ENCODE data around the gene LNX1.
"Not testable (repeated sequence)": the region's sequence is repeated elsewhere in the genome, so short reads cannot be mapped to it uniquely, and the experiment has no call there.

The LNX1 gene

DNA sequence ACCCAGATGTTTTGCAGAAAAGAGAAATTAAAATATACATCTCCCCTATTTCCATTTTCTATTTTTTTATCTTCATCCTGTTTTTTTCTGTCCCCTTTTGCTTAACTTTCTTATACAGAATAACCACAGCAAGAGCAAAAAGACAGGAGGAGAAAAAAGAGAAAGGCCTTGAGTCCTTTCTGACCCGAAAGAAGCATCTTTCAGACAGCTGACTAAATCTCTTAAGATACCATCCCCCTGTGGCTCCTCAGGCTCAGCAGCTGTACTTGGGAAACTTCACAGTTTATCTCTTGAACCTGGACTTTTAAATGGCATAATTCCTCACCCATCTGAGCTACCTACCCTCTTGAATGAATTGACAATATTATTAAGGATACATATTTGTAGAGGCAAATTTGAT lies 113.7 kb downstream of the LNX1 start:
- H3K27me3 ChIP-seq (ENCODE audit: control insufficient read depth in 1 of 2, insufficient read depth in 2 of 2, low read length in 2 of 2) = no peaks in the 10 kb centered on the region
- H3K27ac ChIP-seq (ENCODE audit: low read depth, low read length) = no peak overlapping the region
- no peak overlapping the region for H3K9ac ChIP-seq (ENCODE audit: low read length)
- H3K9me3 ChIP-seq (ENCODE audit: low read length) = no peaks in the 10 kb centered on the region
- no peaks in the 10 kb centered on the region for H3K4me1 ChIP-seq (ENCODE audit: insufficient read depth, low read length)
- H3K4me3 ChIP-seq (ENCODE audit: low read depth in 1 of 2, low read length in 2 of 2) = no peak overlapping the region
- no peaks in the 10 kb centered on the region for H3K36me3 ChIP-seq (ENCODE audit: insufficient read depth, low read length)

DNA sequence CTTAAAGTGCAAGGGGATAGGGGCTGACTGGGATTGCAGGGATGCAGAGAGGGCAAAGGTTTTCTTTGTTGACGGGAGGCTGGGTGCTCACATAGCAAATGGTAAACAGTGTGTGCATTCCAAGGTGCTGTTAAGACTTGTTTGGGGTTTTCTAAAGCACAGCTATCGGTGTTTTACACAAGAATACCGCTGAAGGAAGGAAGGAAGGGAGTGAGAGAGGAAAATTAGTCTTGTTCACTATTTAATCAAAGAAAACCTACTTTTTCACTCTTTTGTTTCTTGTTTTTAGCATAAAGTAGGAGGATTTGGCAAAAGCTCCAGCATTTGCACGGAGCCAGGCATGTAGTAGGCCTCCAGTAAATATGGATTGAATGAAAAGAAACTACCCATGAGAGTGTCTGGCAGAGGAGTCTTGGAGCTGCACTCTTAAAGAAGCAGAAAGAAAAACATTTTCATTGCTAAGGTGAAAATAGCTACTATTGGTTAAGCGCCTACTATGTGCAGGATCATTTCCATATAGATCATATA lies 114.2 kb downstream of the LNX1 start:
- H3K36me3 ChIP-seq (ENCODE audit: insufficient read depth, low read length) = no peaks in the 10 kb centered on the region
- H3K9ac ChIP-seq (ENCODE audit: low read length) = no peak overlapping the region
- no peaks in the 10 kb centered on the region for H3K27me3 ChIP-seq (ENCODE audit: control insufficient read depth in 1 of 2, insufficient read depth in 2 of 2, low read length in 2 of 2)
- H3K4me3 ChIP-seq (ENCODE audit: low read depth in 1 of 2, low read length in 2 of 2) = no peak overlapping the region
- no peaks in the 10 kb centered on the region for H3K9me3 ChIP-seq (ENCODE audit: low read length)
- H3K4me1 ChIP-seq (ENCODE audit: insufficient read depth, low read length) = no peaks in the 10 kb centered on the region
- H3K27ac ChIP-seq (ENCODE audit: low read depth, low read length) = no peak overlapping the region

DNA sequence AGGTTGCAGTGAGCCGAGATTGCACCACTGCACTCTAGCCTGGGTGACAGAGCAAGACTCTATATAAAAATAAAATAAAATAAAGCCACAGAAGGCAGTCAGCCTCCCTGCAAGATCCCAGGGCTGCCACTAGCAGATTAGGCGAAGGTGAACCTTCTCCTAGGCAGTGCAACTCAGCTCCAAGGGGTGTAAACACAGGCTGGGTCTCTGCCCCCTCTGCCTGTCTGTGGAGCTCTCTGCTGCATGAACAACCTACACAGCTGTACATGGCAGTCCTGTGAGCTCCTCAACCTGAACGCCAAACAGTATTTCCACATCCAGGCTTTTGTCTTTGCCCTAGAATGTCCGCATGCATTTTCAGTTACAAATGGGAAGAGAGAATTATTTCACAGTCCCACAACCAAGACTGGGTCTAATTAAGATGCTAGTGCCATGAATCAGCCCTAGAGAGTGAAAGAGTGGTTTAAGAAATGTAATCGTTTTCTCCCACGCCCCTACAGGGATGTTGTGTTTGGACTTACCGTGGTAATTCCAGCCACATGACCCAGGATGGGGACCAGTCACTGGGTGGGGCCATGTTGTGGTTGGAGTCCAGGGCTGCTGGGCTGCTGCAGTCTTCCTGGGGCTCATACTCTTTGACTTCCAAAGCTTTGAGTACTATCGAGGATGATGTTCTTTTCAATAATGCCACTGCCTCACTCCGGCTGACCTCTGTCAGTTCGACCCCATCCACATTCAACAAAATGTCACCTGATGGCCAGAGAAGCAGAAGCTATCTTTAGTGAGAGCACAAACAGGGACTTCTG lies 114.9 kb downstream of the LNX1 start:
- H3K4me1 ChIP-seq (ENCODE audit: insufficient read depth, low read length) = no peaks in the 10 kb centered on the region
- no peaks in the 10 kb centered on the region for H3K27me3 ChIP-seq (ENCODE audit: control insufficient read depth in 1 of 2, insufficient read depth in 2 of 2, low read length in 2 of 2)
- H3K9me3 ChIP-seq (ENCODE audit: low read length) = no peaks in the 10 kb centered on the region
- no peak overlapping the region for H3K4me3 ChIP-seq (ENCODE audit: low read depth in 1 of 2, low read length in 2 of 2)
- no peak overlapping the region for H3K27ac ChIP-seq (ENCODE audit: low read depth, low read length)
- no peak overlapping the region for H3K9ac ChIP-seq (ENCODE audit: low read length)
- no peaks in the 10 kb centered on the region for H3K36me3 ChIP-seq (ENCODE audit: insufficient read depth, low read length)

DNA sequence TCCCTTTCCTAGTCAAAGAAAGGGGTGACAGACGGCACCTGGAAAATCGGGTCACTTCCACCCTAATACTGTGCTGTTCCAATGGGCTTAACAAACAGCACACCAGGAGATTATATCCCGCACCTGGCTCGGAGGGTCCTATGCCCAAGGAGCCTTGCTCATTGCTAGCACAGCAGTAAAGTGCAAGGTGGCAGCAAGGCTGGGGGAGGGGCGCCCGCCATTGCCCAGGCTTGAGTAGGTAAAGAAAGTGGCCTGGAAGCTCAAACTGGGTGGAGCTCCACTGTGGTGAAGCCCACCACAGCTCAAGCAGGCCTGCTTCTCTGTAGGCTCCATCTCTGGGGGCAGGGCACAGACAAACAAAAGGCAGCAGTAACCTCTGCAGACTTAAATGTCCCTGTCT lies 124.7 kb downstream of the LNX1 start:
- H3K4me1 ChIP-seq (ENCODE audit: insufficient read depth, low read length); H3K9me3 ChIP-seq (ENCODE audit: low read length); H3K36me3 ChIP-seq (ENCODE audit: insufficient read depth, low read length); H3K4me3 ChIP-seq (ENCODE audit: low read depth in 1 of 2, low read length in 2 of 2); H3K27me3 ChIP-seq (ENCODE audit: control insufficient read depth in 1 of 2, insufficient read depth in 2 of 2, low read length in 2 of 2); H3K9ac ChIP-seq (ENCODE audit: low read length); H3K27ac ChIP-seq (ENCODE audit: low read depth, low read length): not testable (repeated sequence)

DNA sequence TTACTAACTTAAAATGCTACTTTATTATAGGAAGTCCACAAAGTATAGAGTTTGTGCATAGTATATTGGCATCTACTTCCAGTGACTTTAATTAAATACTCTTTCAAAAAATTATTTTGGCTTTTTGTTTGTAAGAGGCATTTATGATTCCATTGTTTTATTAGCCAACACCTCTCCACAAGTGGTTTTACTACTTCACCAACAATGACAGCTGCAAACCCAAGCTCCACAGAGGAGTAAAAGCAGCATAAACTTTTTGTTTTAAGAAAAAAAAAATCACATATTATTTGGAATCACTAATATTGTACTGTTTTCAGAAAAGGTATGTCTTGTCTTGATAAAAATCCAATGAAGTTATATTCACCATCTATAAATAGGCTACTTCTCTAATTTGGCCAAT lies 125.4 kb downstream of the LNX1 start:
- Histone ChIP-seq H3K36me3 (ENCODE audit: insufficient read depth, low read length) (no peaks in the 10 kb centered on the region), H3K27me3 (ENCODE audit: control insufficient read depth in 1 of 2, insufficient read depth in 2 of 2, low read length in 2 of 2) (no peaks in the 10 kb centered on the region), H3K9me3 (ENCODE audit: low read length) (no peaks in the 10 kb centered on the region), H3K9ac (ENCODE audit: low read length) (no peak overlapping the region), H3K4me3 (ENCODE audit: low read depth in 1 of 2, low read length in 2 of 2) (no peak overlapping the region), H3K4me1 (ENCODE audit: insufficient read depth, low read length) (no peaks in the 10 kb centered on the region), H3K27ac (ENCODE audit: low read depth, low read length) (no peak overlapping the region)

DNA sequence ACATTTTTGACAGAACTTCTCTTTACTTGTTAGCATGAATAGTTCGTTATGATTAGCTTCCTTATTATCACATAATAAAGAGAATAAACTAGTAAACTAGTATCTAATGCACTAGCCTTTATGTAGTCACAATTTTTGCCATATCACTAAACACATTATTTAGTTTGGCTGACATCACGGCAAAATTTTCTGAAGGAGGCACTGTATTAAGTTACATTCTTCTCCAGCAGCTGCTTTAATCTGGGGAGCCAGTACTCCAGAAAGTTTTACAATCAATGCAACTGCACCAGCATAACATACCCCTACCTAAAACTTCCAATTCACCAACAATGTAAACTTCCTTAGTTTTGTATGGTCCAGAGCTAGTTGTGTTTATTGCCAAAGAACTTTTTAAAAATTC lies 126.0 kb downstream of the LNX1 start:
- no peaks in the 10 kb centered on the region for H3K4me1 ChIP-seq (ENCODE audit: insufficient read depth, low read length)
- no peak overlapping the region for H3K27ac ChIP-seq (ENCODE audit: low read depth, low read length)
- no peaks in the 10 kb centered on the region for H3K27me3 ChIP-seq (ENCODE audit: control insufficient read depth in 1 of 2, insufficient read depth in 2 of 2, low read length in 2 of 2)
- H3K4me3 ChIP-seq (ENCODE audit: low read depth in 1 of 2, low read length in 2 of 2) = no peak overlapping the region
- no peaks in the 10 kb centered on the region for H3K9me3 ChIP-seq (ENCODE audit: low read length)
- no peaks in the 10 kb centered on the region for H3K36me3 ChIP-seq (ENCODE audit: insufficient read depth, low read length)
- no peak overlapping the region for H3K9ac ChIP-seq (ENCODE audit: low read length)

DNA sequence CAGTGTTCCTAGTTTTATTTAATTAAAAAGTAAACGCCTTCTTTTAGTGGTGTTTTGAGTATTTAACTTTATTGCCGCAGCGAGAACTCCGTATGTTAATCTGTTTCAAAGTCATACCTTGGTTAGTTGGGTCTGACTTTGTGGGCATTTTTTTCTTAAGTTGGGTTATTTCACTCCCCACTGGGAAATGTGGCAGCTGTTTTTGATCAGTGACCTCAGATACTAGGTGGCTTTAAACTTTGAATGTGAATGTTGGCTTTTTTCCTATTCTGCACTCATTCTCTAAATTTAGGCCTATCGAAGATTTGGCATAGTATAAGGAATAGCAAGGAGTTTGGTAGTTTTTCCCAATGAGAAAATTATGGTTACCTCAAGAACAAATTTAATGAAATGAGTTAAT lies 127.9 kb downstream of the LNX1 start:
- H3K36me3 ChIP-seq (ENCODE audit: insufficient read depth, low read length) = peaks cover 15% of the 10 kb centered on the region
- H3K4me3 ChIP-seq (ENCODE audit: low read depth in 1 of 2, low read length in 2 of 2) = no peak overlapping the region

DNA sequence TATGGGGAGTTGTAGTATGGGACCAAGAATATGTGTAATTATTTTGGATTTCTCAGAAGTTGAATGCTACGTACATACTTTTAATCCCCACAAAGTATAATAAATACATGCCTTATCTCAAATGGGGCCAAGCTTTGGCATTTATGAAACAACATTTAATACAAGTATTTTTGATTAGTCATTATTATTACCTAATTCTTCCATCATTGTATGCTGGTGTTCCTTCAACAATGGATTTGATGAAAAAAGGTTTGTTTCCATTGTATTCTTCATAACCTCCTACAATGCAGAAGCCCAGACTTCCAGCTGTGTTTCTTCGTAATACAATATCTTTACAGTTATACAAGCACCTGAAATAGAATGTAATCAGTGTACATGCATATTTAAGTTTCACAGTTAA lies 130.0 kb downstream of the LNX1 start:
- Histone ChIP-seq H3K27me3 (ENCODE audit: control insufficient read depth in 1 of 2, insufficient read depth in 2 of 2, low read length in 2 of 2) (no peaks in the 10 kb centered on the region), H3K9ac (ENCODE audit: low read length) (no peak overlapping the region), H3K36me3 (ENCODE audit: insufficient read depth, low read length) (peaks cover 21% of the 10 kb centered on the region), H3K9me3 (ENCODE audit: low read length) (no peaks in the 10 kb centered on the region), H3K4me1 (ENCODE audit: insufficient read depth, low read length) (no peaks in the 10 kb centered on the region), H3K4me3 (ENCODE audit: low read depth in 1 of 2, low read length in 2 of 2) (no peak overlapping the region), H3K27ac (ENCODE audit: low read depth, low read length) (no peak overlapping the region)

More for the DNA sequence above, 127.9 kb downstream of the LNX1 start:
- H3K4me1 ChIP-seq (ENCODE audit: insufficient read depth, low read length) = no peaks in the 10 kb centered on the region
- H3K27ac ChIP-seq (ENCODE audit: low read depth, low read length) = no peak overlapping the region
- H3K9ac ChIP-seq (ENCODE audit: low read length) = no peak overlapping the region
- H3K27me3 ChIP-seq (ENCODE audit: control insufficient read depth in 1 of 2, insufficient read depth in 2 of 2, low read length in 2 of 2) = no peaks in the 10 kb centered on the region
- no peaks in the 10 kb centered on the region for H3K9me3 ChIP-seq (ENCODE audit: low read length)

DNA sequence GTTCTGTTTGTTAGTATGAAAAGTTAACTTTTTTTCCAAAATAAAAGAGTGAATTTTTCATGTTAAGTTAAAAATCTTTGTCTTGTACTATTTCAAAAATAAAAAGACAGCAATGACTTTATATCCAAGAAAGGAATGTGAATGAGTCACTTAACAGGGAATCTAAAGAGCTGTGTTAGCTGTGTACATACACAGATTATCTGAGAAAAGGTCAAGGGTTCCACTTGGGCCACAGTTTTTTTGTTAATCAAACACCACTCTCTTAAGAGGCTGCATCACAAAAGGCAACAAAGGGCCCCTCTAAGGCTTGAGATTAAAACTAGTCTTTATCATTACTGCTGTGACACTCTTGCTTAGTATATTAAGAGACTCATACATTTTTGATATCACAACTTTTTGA lies 131.7 kb downstream of the LNX1 start:
- Histone ChIP-seq H3K4me1 (ENCODE audit: insufficient read depth, low read length) (no peaks in the 10 kb centered on the region), H3K27ac (ENCODE audit: low read depth, low read length) (no peak overlapping the region), H3K4me3 (ENCODE audit: low read depth in 1 of 2, low read length in 2 of 2) (no peak overlapping the region), H3K36me3 (ENCODE audit: insufficient read depth, low read length) (peaks cover 38% of the 10 kb centered on the region), H3K9ac (ENCODE audit: low read length) (no peak overlapping the region), H3K27me3 (ENCODE audit: control insufficient read depth in 1 of 2, insufficient read depth in 2 of 2, low read length in 2 of 2) (no peaks in the 10 kb centered on the region), H3K9me3 (ENCODE audit: low read length) (no peaks in the 10 kb centered on the region)

DNA sequence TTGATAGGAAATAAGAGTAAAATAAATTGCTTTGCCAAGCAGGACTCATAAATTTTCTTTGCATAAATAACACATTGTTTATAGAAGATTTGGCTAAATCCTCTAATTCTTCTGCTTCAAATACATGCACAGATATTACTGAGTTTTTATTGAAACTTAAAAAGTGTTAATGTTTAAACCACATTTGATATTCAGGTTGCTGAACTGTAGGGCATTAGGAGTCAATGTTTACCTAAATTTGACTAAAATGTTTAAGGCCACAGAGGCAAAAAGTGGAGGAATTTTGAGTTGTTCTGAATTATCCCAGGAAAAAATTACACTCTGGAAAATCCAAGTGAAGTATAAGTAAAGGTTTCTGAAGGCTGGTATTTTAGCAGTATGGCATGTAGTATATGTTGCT lies 135.1 kb downstream of the LNX1 start:
- Histone ChIP-seq H3K9me3 (ENCODE audit: low read length) (no peaks in the 10 kb centered on the region), H3K36me3 (ENCODE audit: insufficient read depth, low read length) (peaks cover 47% of the 10 kb centered on the region), H3K9ac (ENCODE audit: low read length) (no peak overlapping the region), H3K27ac (ENCODE audit: low read depth, low read length) (no peak overlapping the region), H3K27me3 (ENCODE audit: control insufficient read depth in 1 of 2, insufficient read depth in 2 of 2, low read length in 2 of 2) (no peaks in the 10 kb centered on the region), H3K4me3 (ENCODE audit: low read depth in 1 of 2, low read length in 2 of 2) (no peak overlapping the region), H3K4me1 (ENCODE audit: insufficient read depth, low read length) (no peaks in the 10 kb centered on the region)

DNA sequence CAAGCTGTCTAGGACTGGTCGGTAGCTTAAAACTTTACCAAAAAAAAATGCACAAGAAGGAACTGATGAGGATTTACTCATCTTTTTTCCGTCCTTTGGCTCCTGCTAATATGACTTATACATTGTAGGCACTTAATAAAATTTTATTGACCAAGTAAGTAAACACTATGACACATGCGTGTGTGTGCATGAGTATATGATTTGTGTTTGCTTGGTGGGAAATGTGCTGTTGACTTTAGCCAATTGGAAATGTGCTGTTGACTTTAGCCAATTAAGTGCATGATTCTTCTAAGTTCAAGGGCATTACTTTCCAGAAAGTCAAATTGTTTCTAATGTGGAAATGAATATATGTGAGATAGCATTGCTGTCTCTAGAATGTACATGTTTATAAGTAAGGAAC lies 135.5 kb downstream of the LNX1 start:
- H3K9ac ChIP-seq (ENCODE audit: low read length) = no peak overlapping the region
- no peaks in the 10 kb centered on the region for H3K27me3 ChIP-seq (ENCODE audit: control insufficient read depth in 1 of 2, insufficient read depth in 2 of 2, low read length in 2 of 2)
- no peak overlapping the region for H3K4me3 ChIP-seq (ENCODE audit: low read depth in 1 of 2, low read length in 2 of 2)
- H3K4me1 ChIP-seq (ENCODE audit: insufficient read depth, low read length) = no peaks in the 10 kb centered on the region
- no peak overlapping the region for H3K27ac ChIP-seq (ENCODE audit: low read depth, low read length)
- H3K36me3 ChIP-seq (ENCODE audit: insufficient read depth, low read length) = peaks cover 47% of the 10 kb centered on the region
- H3K9me3 ChIP-seq (ENCODE audit: low read length) = no peaks in the 10 kb centered on the region

DNA sequence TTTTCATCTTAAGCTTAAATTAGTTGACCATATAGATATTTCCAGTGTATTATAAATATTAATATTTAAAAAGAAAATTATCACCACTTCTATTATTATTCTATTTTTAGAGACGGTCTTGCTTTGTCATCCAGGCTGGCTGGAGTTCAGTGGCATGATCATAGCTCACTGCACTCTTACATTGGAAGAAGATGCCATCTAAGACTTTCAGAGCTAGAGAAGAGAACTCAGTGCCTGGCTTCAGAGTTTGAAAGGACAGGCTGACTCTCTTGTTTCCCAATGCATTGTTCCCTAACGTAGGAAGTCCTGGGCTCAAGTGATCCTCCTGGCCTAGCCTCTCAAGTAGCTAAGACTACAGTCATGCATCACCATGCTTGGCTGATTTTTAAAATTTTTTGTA lies 137.9 kb downstream of the LNX1 start:
- H3K27ac ChIP-seq (ENCODE audit: low read depth, low read length) = no peak overlapping the region
- H3K27me3 ChIP-seq (ENCODE audit: control insufficient read depth in 1 of 2, insufficient read depth in 2 of 2, low read length in 2 of 2) = no peaks in the 10 kb centered on the region
- H3K36me3 ChIP-seq (ENCODE audit: insufficient read depth, low read length) = peaks cover 32% of the 10 kb centered on the region
- H3K9me3 ChIP-seq (ENCODE audit: low read length) = no peaks in the 10 kb centered on the region
- H3K4me1 ChIP-seq (ENCODE audit: insufficient read depth, low read length) = no peaks in the 10 kb centered on the region
- H3K4me3 ChIP-seq (ENCODE audit: low read depth in 1 of 2, low read length in 2 of 2) = no peak overlapping the region
- no peak overlapping the region for H3K9ac ChIP-seq (ENCODE audit: low read length)
